Renal pelvis (tissue), 12 donors: ENCODE results near the gene SPANXN4. TPM values are rescaled to one million over a fixed set of nuclear protein-coding genes. Genes with fewer than 3 reads are reported as not detected.

Source experiments
- DNase-seq: peaks from one replicate; pipeline ENCODE4 v3.0.0-alpha.2; 2013
- long read RNA-seq, 16 experiments: transcript quantifications; one replicate each; lab custom pipeline, GENCODE V29; 2026
- polyA plus RNA-seq, 3 donors: library from polyadenylated mRNA; unstranded; fragments of 120-200 nt; gene quantifications; one replicate each; pipeline ENCODE4 v1.2.1, GENCODE V29; 2013; ENCODE audit not compliant: insufficient read length in 3 of 3

Gene SPANXN4, protein sequence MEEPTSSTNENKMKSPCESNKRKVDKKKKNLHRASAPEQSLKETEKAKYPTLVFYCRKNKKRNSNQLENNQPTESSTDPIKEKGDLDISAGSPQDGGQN
- polyA plus RNA-seq, result not detected
- long read RNA-seq, donor 1, result 0 reads
- long read RNA-seq, donor 2, result 0 reads
- long read RNA-seq, donor 3, result 0 reads
- long read RNA-seq, donor 4, result 0 reads
- long read RNA-seq, donor 5, result 0 reads
- long read RNA-seq, donor 6, result 0 reads
- long read RNA-seq, donor 7, result 0 reads
- long read RNA-seq, donor 8, result 0 reads
- long read RNA-seq, donor 9, result 0 reads
- long read RNA-seq, donor 10, result 0 reads
- long read RNA-seq, donor 11, result 0 reads
- long read RNA-seq, donor 12, result 0 reads
- long read RNA-seq, donor 13, result 0 reads
- long read RNA-seq, donor 14, result 0 reads
- long read RNA-seq, donor 15, result 0 reads
- long read RNA-seq, donor 16, result 0 reads

DNA sequence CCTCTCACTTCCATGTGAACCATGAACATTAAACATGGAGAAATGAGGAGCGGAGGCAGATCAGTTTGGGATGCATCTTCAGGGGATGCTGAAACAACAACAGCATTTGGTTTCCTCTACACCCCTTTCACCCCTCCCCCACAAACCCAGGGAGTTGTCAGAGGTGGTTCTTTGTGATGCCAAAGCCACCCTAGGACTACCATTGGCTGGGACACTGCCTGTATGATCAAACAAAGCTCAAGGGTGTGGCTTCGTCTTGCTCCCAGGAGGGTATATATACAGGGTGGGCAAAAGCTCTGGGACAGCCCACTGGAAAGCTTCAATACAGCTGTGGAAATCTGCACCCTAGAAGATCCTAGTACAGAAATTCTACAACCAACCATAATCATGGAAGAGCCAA lies at the start of gene SPANXN4:
Gene SPANXN4, plus strand, starts transcription at position 301 of the 400 bp plus-strand sequence. Its CDS starts 87 bp downstream, at position 388.
- DNase-seq, result no peak

DNA sequence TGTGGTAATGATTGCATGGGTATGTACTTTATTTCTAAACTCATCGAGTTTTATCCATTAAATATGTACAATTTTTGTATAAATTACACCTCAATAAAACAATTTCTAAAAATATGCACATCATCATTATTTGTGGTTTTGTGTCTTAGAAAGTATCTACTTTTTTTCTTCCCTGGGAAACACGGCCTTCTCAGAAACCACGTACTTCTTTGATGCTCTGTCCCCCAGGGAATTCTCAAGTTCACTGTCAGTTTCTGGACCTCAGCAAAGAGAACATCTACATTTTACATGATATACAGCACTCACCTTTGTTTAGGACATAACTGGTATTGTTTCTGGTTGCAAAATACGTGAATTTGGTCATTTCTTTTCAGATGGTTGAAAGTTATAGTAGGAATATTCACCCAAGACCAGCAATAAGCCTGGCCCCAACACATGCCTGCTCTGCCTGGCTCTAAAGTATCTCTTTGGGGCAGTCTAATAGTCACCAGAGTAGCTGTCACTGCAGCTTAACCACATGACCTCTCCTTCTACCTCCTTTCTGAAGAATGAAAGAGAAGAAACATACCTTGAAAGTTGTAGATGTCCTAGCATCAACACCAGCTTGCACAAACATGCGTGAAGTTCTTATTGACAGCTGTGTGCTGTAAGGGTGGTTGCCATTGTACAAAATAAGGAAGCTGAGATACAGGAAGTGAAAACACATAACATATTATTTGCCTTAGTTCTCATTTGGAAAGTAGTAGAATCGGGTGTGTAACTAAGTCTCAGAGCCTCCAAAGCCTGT lies 48.4 kb upstream of the SPANXN4 start:
- DNase-seq, result no peak

DNA sequence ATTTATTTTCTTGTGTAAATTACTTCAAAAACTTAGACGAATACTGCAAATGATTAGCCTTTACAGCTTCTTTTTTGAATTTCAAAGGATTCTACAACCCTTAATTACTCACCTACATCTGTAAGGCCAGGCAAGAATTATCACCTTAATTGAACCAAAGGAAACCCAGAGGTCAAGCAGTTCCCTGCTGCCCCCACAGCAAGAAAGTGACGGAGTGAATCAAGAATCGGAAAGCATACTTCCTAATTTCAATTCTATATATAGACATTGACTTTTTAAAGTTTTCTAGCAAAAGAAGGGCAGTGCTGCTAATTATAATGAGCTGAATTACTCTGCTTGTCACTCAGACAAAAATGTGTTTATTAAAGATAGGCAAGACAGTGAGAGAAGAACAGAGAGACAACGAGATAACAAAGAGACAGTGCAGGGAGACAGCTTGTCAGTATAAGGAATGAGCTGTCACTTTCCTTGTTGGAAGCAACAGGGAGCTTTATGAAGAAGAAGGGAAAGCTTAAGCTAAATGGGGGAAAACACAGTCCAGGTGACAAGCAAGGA lies 47.5 kb upstream of the SPANXN4 start:
- DNase-seq, result no peak

DNA sequence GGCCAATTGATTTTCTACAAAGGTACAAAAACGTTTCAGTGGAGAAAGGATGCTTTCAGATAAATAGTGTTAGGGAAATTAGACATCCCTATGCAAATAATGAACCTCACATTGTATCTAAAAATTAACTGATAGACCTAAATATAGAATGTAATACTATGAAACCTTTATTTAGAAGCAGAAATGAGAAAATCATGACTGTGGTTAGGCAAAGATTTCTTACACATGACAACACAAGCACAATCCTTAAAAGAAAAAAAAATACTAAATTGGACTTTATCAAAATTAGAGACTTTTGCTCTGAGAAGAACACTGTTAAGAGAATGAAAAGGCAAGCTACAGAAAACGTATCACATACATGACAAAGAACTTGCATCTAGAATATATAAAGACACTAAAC lies 43.0 kb upstream of the SPANXN4 start:
- no peak for DNase-seq

DNA sequence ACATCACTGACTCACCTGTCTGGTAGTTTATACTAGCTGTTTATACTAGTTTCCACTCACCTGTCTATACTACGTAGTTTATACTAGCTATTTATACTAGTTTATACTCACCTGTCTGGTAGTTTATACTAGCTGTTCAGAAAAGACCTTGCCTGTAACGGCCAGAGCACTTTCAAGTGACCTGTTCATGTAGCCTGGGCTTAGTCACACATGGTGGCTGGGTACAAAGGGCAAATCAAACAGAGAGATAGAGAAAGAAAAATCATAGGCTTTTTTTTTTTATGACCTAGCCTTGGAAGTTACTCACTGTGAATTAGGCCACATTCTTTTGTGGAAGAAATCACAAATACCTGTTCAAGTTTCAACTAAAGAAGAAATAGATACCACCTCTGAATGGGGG lies 30.7 kb upstream of the SPANXN4 start:
- DNase-seq, result no peak

DNA sequence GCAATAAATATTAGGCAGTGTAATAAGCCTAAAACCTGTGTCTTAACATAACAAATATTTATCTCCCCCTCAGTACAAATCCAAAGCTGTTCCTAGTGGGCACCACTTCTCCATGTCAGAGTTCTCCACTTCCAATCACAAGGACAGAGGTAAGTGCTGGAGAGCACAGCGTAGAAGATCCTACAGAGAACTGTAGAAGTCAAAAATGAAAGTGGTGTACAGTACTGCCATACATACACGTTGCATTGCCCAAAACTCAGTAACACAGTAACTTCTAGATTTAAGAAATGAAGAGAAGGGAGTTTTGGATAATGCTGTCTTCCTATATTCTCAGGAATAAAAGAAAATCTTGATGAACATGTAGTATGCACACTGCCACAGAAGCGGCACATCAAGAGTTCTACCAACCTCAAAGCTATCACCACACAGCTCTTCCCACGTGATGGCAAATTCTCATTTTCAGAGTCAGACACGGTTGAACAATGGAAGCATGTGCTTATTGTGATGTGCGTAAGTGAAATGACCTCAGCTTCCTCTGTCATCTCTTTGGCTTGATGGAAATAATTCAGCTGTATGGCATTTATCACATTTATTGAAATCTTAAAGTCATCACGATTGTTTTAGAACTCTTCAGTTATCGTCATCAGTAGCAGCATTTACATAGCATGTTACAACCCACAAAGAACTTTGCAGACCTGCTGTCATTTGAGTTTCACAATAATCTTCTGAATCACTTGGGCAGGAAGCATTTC lies 27.1 kb upstream of the SPANXN4 start:
- DNase-seq, result no peak

DNA sequence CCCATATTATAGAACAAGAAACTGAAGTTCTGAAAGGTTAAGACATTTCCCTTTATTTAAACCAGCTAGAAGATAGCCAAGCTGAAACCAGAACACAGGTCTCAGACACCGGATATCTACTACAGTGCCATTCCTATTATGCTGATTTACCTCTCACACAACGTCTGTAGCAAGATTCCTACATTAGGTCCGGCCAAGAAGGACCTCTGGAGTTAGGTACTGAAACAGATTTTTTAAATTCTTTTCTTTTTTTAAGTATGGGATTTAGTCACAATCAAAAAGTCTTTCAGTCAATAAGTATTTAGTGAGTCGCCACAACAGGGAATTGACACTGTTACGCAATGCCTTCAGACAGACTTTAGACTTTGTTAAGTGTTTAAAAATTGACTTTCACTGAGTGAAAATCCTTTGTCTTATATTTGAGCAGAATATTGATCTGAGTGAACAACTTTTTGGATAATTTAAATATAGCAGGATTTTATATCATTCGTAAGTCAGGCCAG lies 26.5 kb upstream of the SPANXN4 start:
- no peak for DNase-seq

DNA sequence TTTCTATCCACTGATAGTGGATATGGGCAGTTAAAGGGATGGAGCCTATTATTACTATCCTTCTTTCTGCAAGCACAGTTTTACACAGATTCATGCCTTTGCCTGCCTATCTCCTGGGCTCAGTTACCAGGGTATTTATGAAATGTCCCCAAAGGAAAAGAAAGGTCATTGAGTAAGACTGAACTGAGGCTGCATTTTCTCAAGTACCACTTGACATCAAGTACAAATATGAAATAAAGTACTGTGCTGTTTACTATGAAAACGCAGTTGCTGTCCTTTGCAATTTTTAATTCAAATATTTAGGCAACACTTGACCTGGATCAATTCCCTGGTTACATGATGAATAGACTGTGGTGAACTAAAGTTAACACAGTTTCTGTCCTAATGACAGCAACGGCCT lies 23.5 kb upstream of the SPANXN4 start:
- DNase-seq, result no peak

DNA sequence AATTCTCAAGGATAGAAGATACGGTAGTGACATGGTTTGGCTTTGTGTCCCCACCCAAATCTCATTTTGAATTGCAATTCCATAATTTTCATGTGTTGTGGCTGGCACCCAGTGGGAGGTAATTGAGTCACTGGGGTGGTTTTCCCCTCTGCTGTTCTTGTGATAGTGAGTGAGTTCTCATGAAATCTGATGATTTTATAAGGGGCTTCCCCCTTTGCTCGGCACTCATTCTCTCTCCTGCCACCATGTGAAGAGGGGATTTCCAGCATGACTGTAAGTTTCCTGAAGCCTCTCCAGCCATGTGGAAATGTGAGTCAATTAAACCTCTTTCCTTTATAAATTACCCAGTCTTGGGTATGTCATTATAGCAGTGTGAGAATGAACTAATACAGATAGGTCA lies 8.5 kb upstream of the SPANXN4 start:
- DNase-seq, result no peak

DNA sequence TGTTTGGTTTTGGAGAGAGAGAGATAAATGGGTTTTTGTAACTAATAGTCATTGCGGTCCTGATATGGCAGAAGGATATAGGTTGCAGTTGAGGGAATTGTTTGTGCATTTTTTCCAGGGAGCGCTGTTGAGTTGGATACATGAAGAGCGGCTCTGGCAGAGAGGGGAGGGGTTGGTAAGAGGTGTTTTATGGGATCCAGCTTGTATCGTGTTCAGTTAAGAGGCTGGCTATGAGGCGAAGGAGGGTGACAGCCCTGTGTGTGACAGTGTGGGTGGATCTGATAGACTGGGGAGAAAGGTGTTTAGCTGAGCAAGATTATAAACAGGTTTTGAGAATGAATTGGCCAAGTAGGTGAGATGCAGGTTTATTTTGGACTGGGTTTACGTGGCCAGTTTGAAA lies 1.5 kb downstream of the SPANXN4 start:
- peak; percentile 15 for DNase-seq

DNA sequence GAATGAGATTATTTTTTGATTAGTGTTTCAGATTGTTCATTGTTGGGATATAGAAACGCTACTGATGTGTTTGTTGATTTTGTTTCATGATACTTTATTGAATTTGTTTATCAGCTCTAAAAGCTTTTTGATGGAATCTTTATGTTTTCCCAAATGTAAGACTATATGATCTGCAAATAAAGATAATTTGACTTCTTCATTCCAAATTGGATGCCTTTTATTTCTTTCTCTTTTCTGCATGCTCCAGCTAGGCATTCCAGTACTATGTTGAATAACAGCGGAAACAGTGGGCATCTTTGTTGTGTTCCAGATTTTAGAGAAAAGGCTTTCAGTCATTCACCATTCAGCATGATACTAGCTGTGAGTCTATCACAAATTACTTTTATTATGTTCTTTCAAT lies 21.8 kb downstream of the SPANXN4 start:
- no peak for DNase-seq

DNA sequence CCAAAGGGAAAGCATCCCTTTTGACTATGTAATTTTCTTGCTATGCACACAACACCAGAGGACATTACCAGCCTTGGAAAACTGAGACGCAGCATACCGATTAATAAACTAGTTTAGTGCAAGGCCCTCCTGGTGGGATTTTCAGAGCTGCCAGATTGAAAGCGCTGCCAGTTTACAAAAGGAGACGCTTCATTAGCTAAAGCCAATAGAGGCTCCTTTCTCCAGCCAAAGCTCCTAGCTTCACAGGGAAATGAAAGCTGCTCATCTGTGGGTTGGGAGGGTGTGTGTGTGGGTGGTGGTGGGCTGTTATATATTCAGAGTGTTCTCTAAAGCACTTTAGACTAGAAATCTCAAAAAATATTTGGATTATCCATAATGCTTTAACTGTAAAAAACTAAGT lies 32.4 kb downstream of the SPANXN4 start:
- DNase-seq, result no peak

DNA sequence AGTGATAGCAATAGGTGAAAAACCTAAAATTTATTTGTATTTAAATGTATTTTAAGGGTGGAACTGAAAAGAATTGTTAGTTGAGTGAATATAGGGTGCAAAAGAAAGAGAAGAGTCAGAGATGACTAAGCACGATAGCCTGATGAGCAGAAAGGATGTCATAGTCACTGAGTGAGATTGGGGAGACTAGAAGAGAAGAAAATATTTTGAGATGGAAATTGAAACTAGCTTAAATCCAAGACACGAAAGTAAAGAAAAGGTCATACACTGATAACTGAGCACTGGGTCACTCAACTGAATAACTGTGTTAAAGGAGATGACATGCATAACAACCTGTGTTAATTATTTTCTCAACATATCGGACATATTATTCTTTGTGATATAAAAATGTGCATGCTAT lies 55.5 kb downstream of the SPANXN4 start:
- DNase-seq, result no peak

DNA sequence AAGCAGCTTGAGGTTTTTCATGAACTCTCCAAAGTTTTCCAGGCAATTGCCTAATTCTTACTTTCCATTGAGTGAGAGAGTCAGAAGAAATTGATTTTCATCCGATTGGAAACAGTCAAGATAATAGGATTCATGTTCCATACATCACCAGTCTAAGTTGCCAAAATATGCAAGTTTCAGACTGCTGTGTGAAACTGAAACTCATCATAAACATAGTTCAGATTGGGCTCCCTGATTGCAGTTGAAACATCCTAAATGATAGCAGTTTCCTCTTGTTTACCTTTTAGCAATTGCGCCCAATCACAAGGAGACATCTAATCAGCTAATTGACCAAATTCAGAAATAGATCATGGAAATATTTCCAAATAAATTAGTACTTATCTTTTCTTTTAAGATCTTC lies 56.8 kb downstream of the SPANXN4 start:
- DNase-seq, result no peak
